K562 (cell line): Measurements from ENCODE around the gene SUMO3. TPM values are rescaled to one million over a fixed set of nuclear protein-coding genes. Genes with fewer than 3 reads are reported as not detected.

Experiments
- ATF4 ChIP-seq: fragments of 450-650 bp; formaldehyde crosslinking; IDR thresholded peaks from 2 replicates; pipeline ENCODE4 v1.4.0; 2022; ENCODE audit warnings: mild to moderate bottlenecking, moderate library complexity
- CBX8 ChIP-seq: fragments of 200-600 bp; sonication (generic); IDR thresholded peaks from 2 replicates; pipeline ENCODE4 v1.6.1; 2012; ENCODE audit warnings: borderline replicate concordance, mixed run types, low read depth, mild to moderate bottlenecking, moderate library complexity, mixed read lengths, low read length, control low read depth, inconsistent platforms; ENCODE audit not compliant: poor library complexity, severe bottlenecking; ENCODE audit errors: extremely low read depth
- ESRRB ChIP-seq: fragments of 250-450 bp; sonication (Bioruptor Pico); IDR thresholded peaks from 2 replicates; pipeline ENCODE4 v1.5.0; 2020; ENCODE audit warnings: mild to moderate bottlenecking, moderate library complexity, borderline replicate concordance
- HINFP ChIP-seq: fragments of 450-650 bp; conservative IDR thresholded peaks from 2 replicates; pipeline ENCODE4 v1.6.1; 2016; ENCODE audit warnings: missing genetic modification characterization, low read depth, mild to moderate bottlenecking, control low read depth, missing compliant biosample characterization
- ID3 ChIP-seq, 2 experiments: fragments of 250-450 bp in 1 of 2; fragments of 450-650 bp in 1 of 2; sonication (Bioruptor Pico) in 1 of 2; IDR thresholded peaks; 2 replicates each; pipeline versions ENCODE4 v1.6.1 to v1.8.0; 2016 to 2021; ENCODE audit warnings: mild to moderate bottlenecking in 2 of 2, moderate library complexity in 2 of 2, missing compliant biosample characterization in 1 of 2, missing genetic modification characterization in 1 of 2
- MYNN ChIP-seq, 2 experiments: sonication (generic); formaldehyde crosslinking in 1 of 2; IDR thresholded peaks; 2 replicates each; pipeline versions ENCODE4 v1.5.0 to v1.6.1; 2016 to 2020; ENCODE audit warnings: antibody characterized with exemption in 1 of 2, missing genetic modification reagents in 1 of 2
- NFYB ChIP-seq: IDR thresholded peaks from 2 replicates; pipeline ENCODE4 v1.6.1; 2011; ENCODE audit warnings: mild to moderate bottlenecking, moderate library complexity; ENCODE audit not compliant: insufficient read length; ENCODE audit errors: extremely low read depth
- POU5F1 ChIP-seq: fragments of 150-350 bp; IDR thresholded peaks from 2 replicates; pipeline ENCODE4 v1.6.1; 2014; ENCODE audit warnings: borderline replicate concordance, low read length, low read depth, mild to moderate bottlenecking; ENCODE audit not compliant: partially characterized antibody
- TAF15 ChIP-seq: fragments of 200-400 bp; formaldehyde crosslinking; IDR thresholded peaks from 2 replicates; pipeline ENCODE4 v1.6.1; 2017; ENCODE audit warnings: mild to moderate bottlenecking, low read depth, low read length, moderate library complexity
- ZNF253 ChIP-seq: fragments of 250-450 bp; sonication (Bioruptor Pico); conservative IDR thresholded peaks from 2 replicates; pipeline ENCODE4 v1.6.1; 2021; ENCODE audit warnings: mild to moderate bottlenecking
- ZNF695 ChIP-seq: fragments of 450-650 bp; formaldehyde crosslinking; IDR thresholded peaks from 2 replicates; pipeline ENCODE4 v1.4.0; 2020; ENCODE audit warnings: mild to moderate bottlenecking, moderate library complexity
- polyA plus RNA-seq, 8 experiments: library from polyadenylated mRNA; depleted of rRNA in 4 of 8; stranded (reverse) in 5 of 8; unstranded in 3 of 8; fragments of >200 nt; fragmentation: Nextera tagmentation in 2 of 8; fragmentation: Illumina TruSeq in 1 of 8; extraction: Ambion mirVana in 2 of 8; extraction: Trizol in 1 of 8; gene quantifications; 2 replicates each; pipeline versions ENCODE4 v1.2.1 to v1.2.3, GENCODE V29; 2011 to 2014; ENCODE audit warnings: inconsistent platforms in 1 of 8, missing spikeins in 1 of 8
- total RNA-seq, 7 experiments: library from RNA; depleted of rRNA in 6 of 7; stranded (reverse); fragments of >200 nt in 6 of 7; fragmentation: Illumina TruSeq in 2 of 7; extraction: Trizol in 2 of 7; gene quantifications; 2 replicates each; pipeline versions ENCODE4 v1.2.1 to v1.2.3, GENCODE V29; 2011 to 2021; ENCODE audit warnings: low replicate concordance in 1 of 7
- TF ChIP-seq, protein P1 (sequence below): fragments of 250-450 bp; sonication (Bioruptor Pico); IDR thresholded peaks from 2 replicates; pipeline ENCODE4 v1.8.0; 2022; ENCODE audit warnings: moderate library complexity, mild to moderate bottlenecking, inconsistent platforms

SUMO3 gene
- total and polyA plus RNA-seq, 9 of the 15 experiments (the other 6 are each of a cell fraction or from before 2014, with no cell fraction given) = 13.9 to 143 (median 113) TPM

DNA sequence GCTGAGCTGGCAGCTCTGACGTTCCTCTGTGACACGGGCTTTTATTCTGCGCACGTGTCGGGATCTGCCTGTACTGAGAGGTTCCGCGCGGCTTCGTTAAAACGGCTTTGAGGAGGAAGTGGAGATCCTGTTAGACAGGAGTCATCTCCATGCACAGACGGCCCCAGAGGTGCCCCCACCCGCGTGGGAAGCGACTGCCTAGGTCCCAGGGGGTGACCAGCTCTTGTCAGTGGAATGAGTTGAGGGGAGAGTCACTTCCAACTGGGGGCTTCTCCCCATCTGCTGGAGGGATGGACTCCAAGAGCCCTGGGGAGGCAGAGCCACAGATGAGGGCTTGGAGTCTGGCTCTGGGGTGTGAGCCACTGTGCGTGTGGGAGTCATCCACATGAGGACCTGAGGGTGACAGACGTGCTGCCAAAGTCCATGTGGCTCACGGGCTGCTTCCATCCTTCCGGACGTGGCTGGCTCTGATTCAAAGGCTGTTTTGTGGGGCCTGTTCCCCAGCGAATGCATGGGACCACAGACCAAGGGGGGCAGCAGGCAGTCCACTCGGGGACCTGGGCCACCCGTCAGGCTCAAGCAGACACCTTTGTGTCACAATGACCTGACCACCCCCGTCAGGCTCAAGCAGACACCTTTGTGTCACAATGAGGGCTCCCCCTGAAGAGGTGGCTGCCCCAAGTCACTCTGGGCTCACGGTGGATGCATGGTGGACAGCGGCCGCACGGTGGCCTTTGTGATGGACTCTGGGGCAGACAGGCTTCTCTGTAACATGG lies 28.8 kb upstream of the SUMO3 start (continued):
- 0 out of 2 replicates have a peak, but pooled peaks have one; percentile 6 for TF ChIP-seq ATF4 (CRISPR knock-in tag)
- no peak for TF ChIP-seq ESRRB (CRISPR knock-in tag)
- TF ChIP-seq TAF15 = no peak
- TF ChIP-seq ID3 (CRISPR knock-in tag; IDR thresholded peaks at IDR 0.05) = no peak
- TF ChIP-seq ID3 (tag; IDR thresholded peaks at IDR 0.05) = no peak
- TF ChIP-seq MYNN (IDR thresholded peaks at IDR 0.05) = no peak
- no peak for TF ChIP-seq MYNN (CRISPR knock-in tag; IDR thresholded peaks at IDR 0.05)
- no peak for TF ChIP-seq CBX8
- TF ChIP-seq NFYB = no peak
- no peak for TF ChIP-seq POU5F1
- TF ChIP-seq ZNF253 (CRISPR knock-in tag) = no peak
- TF ChIP-seq, protein P1, sequence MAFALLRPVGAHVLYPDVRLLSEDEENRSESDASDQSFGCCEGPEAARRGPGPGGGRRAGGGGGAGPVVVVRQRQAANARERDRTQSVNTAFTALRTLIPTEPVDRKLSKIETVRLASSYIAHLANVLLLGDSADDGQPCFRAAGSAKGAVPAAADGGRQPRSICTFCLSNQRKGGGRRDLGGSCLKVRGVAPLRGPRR (CRISPR knock-in tag) = no peak
- TF ChIP-seq HINFP (tag) = no peak
- TF ChIP-seq ZNF695 (CRISPR knock-in tag) = 0 out of 2 replicates have a peak, but pooled peaks have one; percentile 44
